AG04450 (cell line): Measurements from ENCODE around the gene MTUS2. TPM values are rescaled to one million over a fixed set of nuclear protein-coding genes. Genes with fewer than 3 reads are reported as not detected.

Experiments
- CTCF ChIA-PET: fragments of 300-600, 350-600 bp; formaldehyde crosslinking; extraction: SDS; loops from one replicate; lab custom pipeline; 2022; ENCODE audit warnings: antibody characterized with exemption, inconsistent platforms; lab: Charles Lee
- POLR2A ChIA-PET: fragments of 350-600 bp; formaldehyde crosslinking; extraction: SDS; loops from one replicate; lab custom pipeline; 2021; ENCODE audit warnings: antibody characterized with exemption, inconsistent platforms; lab: Yijun Ruan, JAX
- DNase-seq: peaks from one replicate; pipeline ENCODE4 v3.0.0-alpha.2; 2011; ENCODE audit warnings: low read depth, low spot score
- H3K27ac ChIP-seq: one replicate; pipeline ENCODE4 v1.5.1; 2012; ENCODE audit warnings: low read depth, low read length, control low read depth
- H3K27me3 ChIP-seq: one replicate; pipeline ENCODE4 v1.6.0; 2012; ENCODE audit warnings: low read length; ENCODE audit not compliant: control insufficient read depth, insufficient read depth
- H3K4me3 ChIP-seq: 2 replicates; pipeline ENCODE4 v1.5.1; 2011; ENCODE audit warnings: mild to moderate bottlenecking, low read depth, low read length, control low read depth
- H3K9me3 ChIP-seq: 2 replicates; pipeline ENCODE4 v1.5.1; 2012; ENCODE audit warnings: low read length; ENCODE audit not compliant: control insufficient read depth, insufficient read depth
- polyA plus RNA-seq: library from polyadenylated mRNA; depleted of rRNA; stranded (reverse); fragments of >200 nt; gene quantifications from 2 replicates; pipeline ENCODE4 v1.2.3, GENCODE V29; 2011
- TF ChIP-seq, protein P1 (sequence below): IDR thresholded peaks from 2 replicates; pipeline ENCODE4 v1.5.1; 2011; ENCODE audit warnings: low read depth, low read length, control low read depth, inconsistent platforms

Gene MTUS2
- polyA plus RNA-seq, 1 experiment, result 0.02 TPM

DNA sequence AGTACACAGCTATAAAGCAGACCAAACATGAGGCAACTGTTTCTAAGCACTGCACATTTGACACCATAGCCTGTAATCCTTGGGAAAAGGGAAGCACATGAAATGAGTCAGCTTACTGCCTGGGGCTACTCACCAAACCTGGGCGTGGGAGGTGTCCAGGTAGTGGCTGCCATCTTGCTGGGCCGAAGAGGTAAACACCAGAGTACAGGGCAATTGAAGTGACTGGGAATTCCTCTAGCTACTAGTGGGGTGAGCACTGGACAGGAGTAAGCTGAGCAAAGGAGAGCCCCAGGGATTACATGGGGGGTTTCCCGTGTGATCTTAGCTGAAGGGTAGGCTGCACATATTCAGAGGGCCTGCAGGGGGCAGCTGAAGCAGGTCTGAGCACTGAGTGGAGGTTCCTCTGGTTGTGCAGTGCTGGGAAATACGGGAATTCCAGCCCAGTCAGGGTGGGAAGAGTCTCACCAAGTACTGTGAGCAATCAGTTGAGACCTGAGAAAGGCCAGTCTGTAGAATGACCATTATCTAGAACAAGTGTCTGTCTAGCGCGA lies 634.9 kb downstream of the MTUS2 start:
- no peak overlapping the region for H3K4me3 ChIP-seq
- no peaks in the 10 kb centered on the region for H3K9me3 ChIP-seq
- TF ChIP-seq, protein P1, sequence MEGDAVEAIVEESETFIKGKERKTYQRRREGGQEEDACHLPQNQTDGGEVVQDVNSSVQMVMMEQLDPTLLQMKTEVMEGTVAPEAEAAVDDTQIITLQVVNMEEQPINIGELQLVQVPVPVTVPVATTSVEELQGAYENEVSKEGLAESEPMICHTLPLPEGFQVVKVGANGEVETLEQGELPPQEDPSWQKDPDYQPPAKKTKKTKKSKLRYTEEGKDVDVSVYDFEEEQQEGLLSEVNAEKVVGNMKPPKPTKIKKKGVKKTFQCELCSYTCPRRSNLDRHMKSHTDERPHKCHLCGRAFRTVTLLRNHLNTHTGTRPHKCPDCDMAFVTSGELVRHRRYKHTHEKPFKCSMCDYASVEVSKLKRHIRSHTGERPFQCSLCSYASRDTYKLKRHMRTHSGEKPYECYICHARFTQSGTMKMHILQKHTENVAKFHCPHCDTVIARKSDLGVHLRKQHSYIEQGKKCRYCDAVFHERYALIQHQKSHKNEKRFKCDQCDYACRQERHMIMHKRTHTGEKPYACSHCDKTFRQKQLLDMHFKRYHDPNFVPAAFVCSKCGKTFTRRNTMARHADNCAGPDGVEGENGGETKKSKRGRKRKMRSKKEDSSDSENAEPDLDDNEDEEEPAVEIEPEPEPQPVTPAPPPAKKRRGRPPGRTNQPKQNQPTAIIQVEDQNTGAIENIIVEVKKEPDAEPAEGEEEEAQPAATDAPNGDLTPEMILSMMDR, result peak; percentile 39
- H3K27me3 ChIP-seq, result peaks cover 2% of the 10 kb centered on the region
- CTCF ChIA-PET, result interaction anchor here (1.3 to 2.7 kb wide), 2 partner anchors 17 to 20 kb away, joined by 5 to 9 read pairs; no protein-coding TSS in a partner anchor
- POLR2A ChIA-PET, result no interaction called here
- no peak overlapping the region for H3K27ac ChIP-seq
- DNase-seq, result no peak

DNA sequence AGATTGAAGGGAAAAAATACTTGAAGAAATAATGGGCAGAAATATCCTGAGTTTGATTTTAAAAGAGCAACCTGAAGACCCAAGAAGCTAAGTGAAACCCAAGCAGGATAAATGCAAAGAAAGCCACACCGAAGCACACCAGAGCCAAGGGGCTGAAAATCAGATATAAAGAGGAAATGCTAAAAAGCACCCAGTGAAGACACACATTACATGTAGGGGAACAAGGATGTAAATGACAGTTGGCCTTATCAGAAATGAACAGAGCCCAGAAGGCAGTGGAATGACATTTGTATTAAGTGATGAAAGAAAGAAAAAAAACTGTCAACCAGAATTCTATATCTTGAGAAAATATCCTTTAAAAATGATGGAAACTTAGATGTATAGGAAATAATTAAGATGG lies 636.3 kb downstream of the MTUS2 start:
- POLR2A ChIA-PET, result interaction anchor here (0.6 kb wide), 1 partner anchor 254 kb away, joined by 3 read pairs; no protein-coding TSS in a partner anchor
- CTCF ChIA-PET, result interaction anchor here (1.0 to 2.7 kb wide), 2 partner anchors 17 to 21 kb away, joined by 3 to 9 read pairs; no protein-coding TSS in a partner anchor
- TF ChIP-seq, protein P1, result no peak
- Histone ChIP-seq H3K9me3 (no peaks in the 10 kb centered on the region), H3K27ac (no peak overlapping the region), H3K4me3 (no peak overlapping the region), H3K27me3 (peaks cover 2% of the 10 kb centered on the region)
- DNase-seq, result no peak

DNA sequence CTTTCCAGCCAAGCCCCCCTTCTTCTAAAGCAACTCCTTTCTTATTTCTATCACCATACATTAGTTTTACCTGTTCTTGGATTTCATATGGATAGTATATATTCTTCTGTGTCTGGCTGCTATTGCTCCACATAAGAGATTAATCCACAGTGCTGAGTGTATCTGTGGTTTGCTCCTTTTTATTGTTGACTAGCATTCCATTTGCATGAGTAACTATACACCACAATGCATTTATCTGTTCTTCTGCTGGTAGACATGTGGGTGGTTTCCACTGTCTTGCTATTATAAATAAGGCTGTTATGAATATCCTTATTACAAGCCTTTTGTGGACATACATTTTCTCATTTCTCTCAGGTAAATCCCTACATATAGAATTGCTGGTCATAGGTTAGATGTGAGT lies 637.2 kb downstream of the MTUS2 start:
- DNase-seq, result no peak
- Histone ChIP-seq H3K27me3 (peaks cover 2% of the 10 kb centered on the region), H3K4me3 (no peak overlapping the region), H3K9me3 (no peaks in the 10 kb centered on the region), H3K27ac (no peak overlapping the region)
- CTCF ChIA-PET, result no interaction called here
- TF ChIP-seq, protein P1, result no peak
- POLR2A ChIA-PET, result no interaction called here

DNA sequence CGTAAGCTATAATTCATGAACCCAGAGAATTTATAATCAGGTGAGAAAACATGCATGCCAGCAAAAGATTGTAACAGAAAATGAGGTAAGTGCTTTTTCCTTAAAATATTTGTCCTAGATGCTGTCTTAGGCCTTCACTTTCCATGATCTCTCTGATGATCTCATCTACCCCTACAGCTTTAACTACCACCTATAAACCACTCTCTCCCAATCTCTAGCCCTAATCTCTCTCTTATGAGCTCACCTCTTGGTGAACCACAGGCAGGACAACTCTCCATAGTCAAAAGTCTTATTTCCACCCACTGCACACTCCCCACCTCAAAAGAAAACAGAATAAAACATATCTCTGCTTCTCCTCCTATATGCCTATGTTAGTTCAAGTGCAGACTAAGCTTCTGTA lies 638.3 kb downstream of the MTUS2 start:
- Histone ChIP-seq H3K27me3 (peaks cover 5% of the 10 kb centered on the region), H3K27ac (no peak overlapping the region), H3K4me3 (no peak overlapping the region), H3K9me3 (no peaks in the 10 kb centered on the region)
- CTCF ChIA-PET, result interaction anchor here (0.7 to 1.8 kb wide), 2 partner anchors 14 to 1471 kb away, joined by 3 to 7 read pairs; no protein-coding TSS in a partner anchor
- POLR2A ChIA-PET, result no interaction called here
- no peak for DNase-seq
- TF ChIP-seq, protein P1, result no peak

DNA sequence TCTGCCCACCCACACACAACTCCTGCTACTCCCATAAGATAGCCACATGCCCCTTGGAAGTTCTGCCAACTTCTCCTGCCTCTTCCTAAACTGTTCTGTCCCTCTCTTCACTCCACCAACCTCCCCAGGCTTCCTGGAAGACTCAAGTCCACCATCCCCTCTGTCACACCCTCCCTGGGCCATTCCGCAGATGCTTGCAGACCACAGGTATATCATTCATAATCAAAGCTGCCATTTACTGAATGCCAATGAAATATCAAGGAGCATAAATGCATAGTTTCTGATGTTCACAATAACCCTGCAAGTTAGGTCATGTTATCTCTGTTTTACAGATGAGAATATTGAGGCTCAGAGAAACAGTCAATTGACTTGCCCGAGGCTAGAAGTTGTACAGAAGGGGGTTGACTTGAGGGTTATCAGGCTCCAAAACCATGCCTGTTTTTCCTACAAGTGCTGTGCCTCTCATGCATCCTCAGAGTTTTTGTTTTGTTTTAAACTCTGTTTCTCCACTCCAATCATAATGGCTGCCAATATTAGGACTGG lies 639.7 kb downstream of the MTUS2 start:
- CTCF ChIA-PET, result interaction anchor here (1.8 kb wide), 1 partner anchor 12 kb away, joined by 7 read pairs; no protein-coding TSS in a partner anchor
- peaks cover 2% of the 10 kb centered on the region for H3K27me3 ChIP-seq

More for the DNA sequence above, 639.7 kb downstream of the MTUS2 start:
- Histone ChIP-seq H3K27ac (no peak overlapping the region), H3K9me3 (no peaks in the 10 kb centered on the region), H3K4me3 (no peak overlapping the region)
- TF ChIP-seq, protein P1, result no peak
- no peak for DNase-seq
- POLR2A ChIA-PET, result no interaction called here
